Renal cortex interstitium (tissue), 11 donors: Measurements from ENCODE around the gene ITGA5. TPM values are rescaled to one million over a fixed set of nuclear protein-coding genes. Genes with fewer than 3 reads are reported as not detected.
A peak's percentile ranks its signal among the peaks of the same experiment; 100 is the strongest.

Source experiments
- DNase-seq, 11 donors: peaks; one replicate each; pipeline ENCODE4 v3.0.0-alpha.2; 2013; ENCODE audit warnings: low read depth in 9 of 11, low spot score in 4 of 11; ENCODE audit errors: extremely low read depth in 1 of 11
- polyA plus RNA-seq, 3 donors: library from polyadenylated mRNA; unstranded; fragments of 120-200 nt; gene quantifications; one replicate each; pipeline ENCODE4 v1.2.1, GENCODE V29; 2013; ENCODE audit not compliant: insufficient read length in 3 of 3

The ITGA5 gene
- polyA plus RNA-seq, 3 donors: 41.1 to 50.6 (median 42.1) TPM

- DNase-seq: peak in 7 of 11 donors; percentile 82 to 90 (median 85)
Observed at GRCh38 chr12:54379398-54380201, 39.5 kb downstream of the ITGA5 start.

DNA sequence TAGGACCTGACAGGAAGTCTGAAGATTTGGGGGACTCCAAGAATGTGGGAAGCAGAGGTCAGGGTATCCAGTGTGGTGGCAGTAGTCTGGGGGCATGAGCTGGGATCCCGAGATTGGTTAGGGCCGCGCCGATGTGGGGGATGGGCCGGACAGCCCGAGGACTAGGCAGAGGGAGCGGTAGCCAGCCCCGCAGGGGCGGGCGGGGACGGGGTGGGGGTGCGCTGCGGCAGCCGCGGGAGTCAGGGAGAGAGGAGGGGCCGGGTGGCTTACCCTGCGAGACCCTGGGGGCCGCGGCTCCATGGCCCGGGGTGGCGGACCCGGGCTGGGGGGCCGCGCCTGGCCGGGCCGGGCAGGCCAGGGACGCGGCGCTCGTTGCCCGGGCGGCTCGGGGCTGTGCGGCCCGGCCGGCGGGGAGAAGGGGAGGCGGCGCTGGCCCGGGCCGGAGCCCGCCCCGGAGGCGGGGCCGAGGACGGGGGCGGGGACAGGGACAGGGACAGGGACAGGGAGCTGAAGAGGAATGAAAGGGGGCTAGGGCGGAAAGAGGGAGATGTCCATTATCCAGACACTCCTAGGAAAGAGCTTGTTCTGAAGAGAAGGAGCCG is 40.2 kb downstream of the ITGA5 start:
- no peak for DNase-seq

- DNase-seq: no peak
Observed at GRCh38 chr12:54377797-54378515, 41.1 kb downstream of the ITGA5 start.

DNA sequence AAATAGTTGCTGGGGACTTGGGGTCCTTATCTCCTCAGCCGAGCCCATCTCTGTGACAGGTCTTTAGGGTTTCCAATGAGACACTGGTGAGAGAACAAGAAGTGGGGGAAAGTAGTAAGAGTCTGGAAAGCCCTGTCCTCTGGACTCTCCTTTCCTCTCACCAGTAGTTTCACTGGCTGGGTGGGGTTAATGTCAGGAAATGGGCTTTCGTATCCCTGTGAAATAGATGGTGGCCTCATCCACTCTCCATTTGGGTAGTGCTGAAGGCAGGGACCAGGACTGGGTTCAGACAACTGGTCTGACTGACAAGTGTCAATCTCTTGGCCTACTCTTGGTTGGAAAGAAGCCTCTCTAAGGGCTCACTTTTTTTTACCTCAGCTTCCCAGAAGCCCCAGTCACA is 42.1 kb downstream of the ITGA5 start:
- DNase-seq: no peak

GRCh38 chr12:54376596-54376995 is 42.5 kb downstream of the ITGA5 start:
- DNase-seq: no peak

- no peak for DNase-seq
Observed at GRCh38 chr12:54375259-54375579, 43.8 kb downstream of the ITGA5 start.

- DNase-seq: no peak
Observed at GRCh38 chr12:54374562-54375258, 44.4 kb downstream of the ITGA5 start.

GRCh38 chr12:54373649-54374561 is 45.2 kb downstream of the ITGA5 start:
- no peak for DNase-seq

GRCh38 chr12:54372113-54372806 is 46.8 kb downstream of the ITGA5 start:
- no peak for DNase-seq

DNA sequence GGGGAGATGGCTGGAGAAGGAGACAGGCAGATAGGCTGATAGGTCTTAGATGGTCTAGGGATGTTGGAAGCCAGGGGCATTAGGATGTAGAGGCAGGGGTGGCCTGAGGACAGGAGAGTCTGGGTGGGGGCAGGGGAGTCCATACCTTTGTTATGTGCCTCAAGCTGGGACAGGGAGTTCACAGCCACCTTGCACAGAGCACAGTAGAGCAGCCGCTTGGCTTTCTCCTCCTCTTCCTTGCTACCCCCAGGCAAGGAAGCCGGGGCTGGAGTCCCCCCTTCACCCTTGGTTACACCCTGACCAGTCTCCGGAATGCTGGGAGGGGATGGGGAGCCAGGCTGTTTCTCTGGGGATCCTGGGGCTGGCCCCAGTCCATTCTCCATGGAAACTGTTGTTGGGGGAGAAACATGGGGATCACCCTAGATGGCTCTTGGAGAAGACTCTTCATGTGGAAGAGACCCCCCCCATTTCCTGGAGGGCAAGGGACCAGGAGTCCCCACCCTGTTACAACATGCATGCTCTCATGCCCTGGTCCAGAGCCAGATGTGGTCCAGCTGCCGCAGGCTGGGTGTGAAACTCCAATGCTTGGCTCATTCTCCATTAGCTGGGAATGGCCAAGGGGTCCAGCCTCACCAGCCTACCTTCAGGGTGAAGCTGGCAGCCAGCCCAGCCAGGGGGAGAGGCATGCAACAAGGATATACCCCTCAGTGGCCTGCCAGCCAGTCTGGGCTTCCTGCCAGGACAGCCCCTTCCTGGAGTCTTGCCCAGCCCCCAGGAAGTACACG is 47.5 kb downstream of the ITGA5 start:
- DNase-seq: no peak

DNA sequence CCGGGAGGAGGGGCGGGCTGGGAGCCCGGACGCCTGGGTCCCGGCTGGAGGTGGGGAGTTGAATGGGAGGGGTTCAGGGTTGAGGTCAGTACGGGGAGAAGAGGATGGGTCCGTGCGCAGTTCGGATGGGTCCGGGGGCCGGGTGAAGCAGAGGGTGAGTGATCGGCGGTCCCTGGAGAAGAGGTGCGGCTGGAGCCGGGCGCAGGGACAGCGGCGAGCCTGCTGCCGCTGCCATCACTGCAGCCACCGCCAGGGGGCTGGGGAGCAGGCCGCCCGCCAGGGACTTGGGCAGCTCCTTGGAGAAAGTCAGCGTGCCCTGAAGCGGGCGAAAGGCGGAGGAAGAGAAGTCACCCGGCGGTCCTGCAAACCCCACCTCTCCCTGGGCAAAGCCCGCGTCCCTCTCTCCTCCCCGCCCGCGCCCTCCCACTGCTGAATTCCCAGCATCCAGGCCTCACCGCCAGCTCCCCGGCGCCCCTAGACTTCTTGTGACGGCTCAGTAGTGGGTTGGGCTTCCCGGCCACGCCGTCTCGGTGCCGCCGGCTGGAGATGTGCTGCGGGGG is 48.8 kb downstream of the ITGA5 start:
- DNase-seq: peak in 3 of 11 donors; percentile 73 to 75 (median 74)

DNA sequence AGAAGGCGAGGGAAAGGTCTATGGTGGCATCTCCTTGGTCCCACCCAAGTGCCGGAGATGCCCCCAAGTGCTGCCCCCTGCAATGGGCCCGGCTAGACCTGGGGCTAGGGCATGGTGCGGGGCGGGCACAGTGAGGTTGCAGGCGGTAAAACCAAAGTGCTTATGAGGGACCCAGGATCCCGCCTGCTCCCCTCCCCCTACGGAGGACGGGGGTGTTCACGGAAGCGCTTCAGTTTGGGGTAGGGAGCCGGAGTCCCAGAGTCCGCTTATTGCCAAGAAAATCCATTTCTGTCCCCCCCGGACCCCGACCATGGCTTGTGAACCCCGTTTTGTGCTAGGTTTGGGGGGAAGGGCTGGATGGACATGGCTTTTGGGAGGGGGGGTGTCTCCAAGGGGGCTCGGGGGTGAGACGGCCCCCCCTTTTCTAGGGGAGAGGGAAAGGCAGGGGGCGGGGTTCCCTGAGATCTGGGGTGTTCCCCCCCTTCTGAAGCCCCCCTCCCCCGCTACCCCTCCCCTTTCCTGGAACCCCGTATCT is 49.4 kb downstream of the ITGA5 start:
- no peak for DNase-seq

DNA sequence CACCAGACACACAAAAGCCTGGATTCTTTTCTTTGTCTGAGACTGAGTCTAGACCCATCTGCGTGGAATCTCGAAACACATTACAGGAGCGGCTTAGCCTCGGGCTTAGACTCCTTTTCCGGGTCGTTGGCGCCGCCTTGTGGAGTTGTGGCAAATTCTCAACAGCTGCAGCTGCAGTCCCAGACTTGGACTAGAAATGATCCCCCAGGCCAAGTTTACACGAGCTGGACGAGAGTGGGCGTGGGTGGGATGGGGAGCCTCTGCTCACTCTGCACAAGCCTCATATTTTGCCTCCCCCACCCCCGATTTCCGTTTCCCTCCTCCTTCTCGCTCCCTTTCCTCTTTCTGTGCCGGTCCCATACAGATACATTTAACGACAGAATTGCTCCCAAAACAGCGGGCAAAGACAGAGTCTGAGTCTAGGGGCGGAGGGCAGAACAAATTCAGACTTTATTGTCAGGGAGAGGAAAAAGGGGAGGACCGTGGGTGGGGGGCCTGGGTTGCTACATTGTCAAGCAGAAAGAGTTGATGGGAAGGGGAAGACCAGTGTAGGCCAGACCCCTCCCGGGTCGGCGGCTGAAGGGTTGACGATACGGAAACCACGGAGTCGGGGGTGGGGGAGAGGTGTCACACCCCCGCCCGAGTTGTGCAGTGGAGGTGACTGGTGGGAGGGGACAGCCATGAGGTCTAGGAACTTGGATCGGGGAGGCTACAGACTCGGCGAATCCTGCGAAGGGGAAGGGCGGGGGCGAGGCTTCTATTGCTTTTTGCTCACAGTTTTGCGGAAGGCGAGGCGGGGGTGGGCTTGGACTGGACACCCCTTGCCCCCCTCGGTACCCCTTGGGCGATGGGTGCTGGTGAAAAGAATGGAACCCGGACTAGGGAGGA is 50.1 kb downstream of the ITGA5 start:
- peak in 10 of 11 donors; percentile 80 to 95 (median 90) for DNase-seq

GRCh38 chr12:54368025-54368708 is 50.9 kb downstream of the ITGA5 start:
- no peak for DNase-seq

GRCh38 chr12:54364413-54364812 is 54.7 kb downstream of the ITGA5 start, which contains the start of gene GPR84:
GPR84 (minus strand) TSS chr12:54364486; CDS start chr12:54363851, 635 bp downstream.
- DNase-seq: no peak
